HCT116 (cell line): ENCODE results near the gene FBXL7. TPM values are rescaled to one million over a fixed set of nuclear protein-coding genes. Genes with fewer than 3 reads are reported as not detected.

ENCODE experiments used
- ATAC-seq: fragments of 200-7000 bp; cut with Tn5 transposase; 2 replicates; pipeline ENCODE4 v1.9.1; 2020; ENCODE audit warnings: mild to moderate bottlenecking, moderate library complexity
- BruUV-seq: library from RNA; stranded (reverse); fragments of 400-500 nt; replicated peaks from 2 replicates; lab custom pipeline; 2021; lab: Mats Ljungman, UMichigan
- CTCF ChIA-PET: fragments of 300-600 bp; sonication (Branson Sonifier 250); formaldehyde crosslinking; loops from one replicate; lab custom pipeline; 2021; ENCODE audit warnings: antibody characterized with exemption; lab: Charles Lee
- POLR2A ChIA-PET: fragments of 300-600, 350-600 bp; sonication (Branson Sonifier 250); formaldehyde crosslinking; loops from one replicate; lab custom pipeline; 2021; ENCODE audit warnings: antibody characterized with exemption; lab: Charles Lee
- RAD21 ChIA-PET, 2 experiments: fragments of 300-600 bp; sonication (Branson Sonifier 250); formaldehyde crosslinking; loops; one replicate each; lab custom pipeline; 2023; ENCODE audit warnings: low total read pairs in 2 of 2; ENCODE audit not compliant: uncharacterized antibody in 2 of 2, unreplicated experiment in 2 of 2, low non-redundant PET in 1 of 2; lab: Charles Lee
- DNase-seq: peaks from one replicate; pipeline ENCODE4 v3.0.0-alpha.2; 2010; ENCODE audit warnings: low read depth, low spot score
- H2AFZ ChIP-seq: fragments of 200-600 bp; shearing (Covaris generic), sonication (generic); 2 replicates; pipeline ENCODE4 v1.6.1; 2017; ENCODE audit warnings: low read depth, mixed run types, mixed read lengths, antibody characterized with exemption, low read length; ENCODE audit not compliant: poor library complexity, severe bottlenecking
- H3K27ac ChIP-seq: 2 replicates; pipeline ENCODE4 v1.5.1; 2012; ENCODE audit warnings: low read depth, low read length
- H3K27me3 ChIP-seq: fragments of 200-600 bp; sonication (generic); 2 replicates; pipeline ENCODE4 v1.6.1; 2016; ENCODE audit warnings: mixed run types, low read length, mixed read lengths; ENCODE audit not compliant: insufficient read depth
- H3K36me3 ChIP-seq, 2 experiments: fragments of 200-500 bp in 1 of 2; fragments of 200-600 bp in 1 of 2; sonication (Bioruptor generic) in 1 of 2; sonication (generic) in 1 of 2; 2 replicates each; pipeline versions ENCODE4 v1.5.1 to v1.6.1; 2014 to 2016; ENCODE audit warnings: low read length in 2 of 2, inconsistent platforms in 1 of 2, mixed read lengths in 1 of 2, mixed run types in 1 of 2; ENCODE audit not compliant: insufficient read depth in 2 of 2, control insufficient read depth in 1 of 2
- H3K4me1 ChIP-seq, 2 experiments: fragments of 200-600 bp in 1 of 2; sonication (generic) in 1 of 2; 2 replicates each; pipeline versions ENCODE4 v1.5.1 to v1.6.1; 2012 to 2017; ENCODE audit warnings: low read length in 2 of 2, inconsistent platforms in 1 of 2, mild to moderate bottlenecking in 1 of 2, mixed read lengths in 1 of 2, mixed run types in 1 of 2, moderate library complexity in 1 of 2; ENCODE audit not compliant: insufficient read depth in 2 of 2, control insufficient read depth in 1 of 2
- H3K4me2 ChIP-seq: fragments of 200-600 bp; sonication (generic); 2 replicates; pipeline ENCODE4 v1.6.1; 2017; ENCODE audit warnings: mixed run types, low read length, mixed read lengths
- H3K4me3 ChIP-seq, 2 experiments: fragments of 200-600 bp in 1 of 2; sonication (generic) in 1 of 2; replicated peaks in 1 of 2; 2 replicates each; pipeline ENCODE4 v1.5.1; 2011 to 2016; ENCODE audit warnings: low read length in 2 of 2, control low read depth in 1 of 2, low read depth in 1 of 2, mild to moderate bottlenecking in 1 of 2, mixed read lengths in 1 of 2, mixed run types in 1 of 2
- H3K79me2 ChIP-seq: fragments of 200-600 bp; sonication (generic); 2 replicates; pipeline ENCODE4 v1.6.1; 2017; ENCODE audit warnings: mild to moderate bottlenecking, mixed run types, low read length, moderate library complexity, mixed read lengths; ENCODE audit not compliant: insufficient read depth
- H3K9ac ChIP-seq: fragments of 200-600 bp; sonication (generic); 2 replicates; pipeline ENCODE4 v1.6.1; 2016; ENCODE audit warnings: low read length, mixed read lengths
- H3K9me2 ChIP-seq: fragments of 200-600 bp; sonication (generic), shearing (Covaris generic); 2 replicates; pipeline ENCODE4 v1.6.1; 2017; ENCODE audit warnings: mixed run types, mild to moderate bottlenecking, moderate library complexity; ENCODE audit not compliant: insufficient read depth
- H3K9me3 ChIP-seq, 2 experiments: fragments of 200-500 bp in 1 of 2; fragments of 200-600 bp in 1 of 2; sonication (Bioruptor generic) in 1 of 2; sonication (generic) in 1 of 2; 2 replicates each; pipeline ENCODE4 v1.6.1; 2014 to 2017; ENCODE audit warnings: low read length in 2 of 2, mixed read lengths in 2 of 2, inconsistent platforms in 1 of 2, low read depth in 1 of 2, mild to moderate bottlenecking in 1 of 2, mixed run types in 1 of 2, moderate library complexity in 1 of 2; ENCODE audit not compliant: control insufficient read depth in 1 of 2, insufficient read depth in 1 of 2
- H4K20me1 ChIP-seq: fragments of 200-600 bp; sonication (generic), shearing (Covaris generic); 2 replicates; pipeline ENCODE4 v1.6.1; 2017; ENCODE audit warnings: mixed run types, mild to moderate bottlenecking, moderate library complexity; ENCODE audit not compliant: insufficient read depth
- ATF3 ChIP-seq: IDR thresholded peaks from 2 replicates; pipeline ENCODE4 v1.6.1; 2012
- CBX3 ChIP-seq: IDR thresholded peaks from 2 replicates; pipeline ENCODE4 v1.6.1; 2012; ENCODE audit warnings: low read depth
- EGR1 ChIP-seq: IDR thresholded peaks from 2 replicates; pipeline ENCODE4 v1.6.1; 2012; ENCODE audit warnings: low read depth
- ELF1 ChIP-seq: IDR thresholded peaks from 2 replicates; pipeline ENCODE4 v1.6.1; 2012; ENCODE audit warnings: low read depth, borderline replicate concordance
- EZH2 ChIP-seq: fragments of 200-600 bp; sonication (generic); IDR thresholded peaks from 2 replicates; pipeline ENCODE4 v1.6.1; 2017; ENCODE audit warnings: antibody characterized with exemption, mixed run types
- EZH2phosphoT487 ChIP-seq: fragments of 200-600 bp; IDR thresholded peaks from 2 replicates; pipeline ENCODE4 v1.6.1; 2018; ENCODE audit warnings: antibody characterized with exemption, borderline replicate concordance
- FOSL1 ChIP-seq: IDR thresholded peaks from 2 replicates; pipeline ENCODE4 v1.6.1; 2012; ENCODE audit warnings: low read depth
- MAX ChIP-seq: IDR thresholded peaks from 2 replicates; pipeline ENCODE4 v1.6.1; 2012
- POLR2A ChIP-seq: IDR thresholded peaks from 2 replicates; pipeline ENCODE4 v1.7.0; 2011; ENCODE audit warnings: borderline replicate concordance; ENCODE audit not compliant: insufficient read depth, insufficient read length; ENCODE audit errors: extremely low read depth
- POLR2AphosphoS5 ChIP-seq: IDR thresholded peaks from 2 replicates; pipeline ENCODE4 v1.6.1; 2011; ENCODE audit warnings: mild to moderate bottlenecking, low read depth, low read length, moderate library complexity
- RAD21 ChIP-seq: IDR thresholded peaks from 2 replicates; pipeline ENCODE4 v1.6.1; 2012; ENCODE audit warnings: low read depth, mild to moderate bottlenecking
- SP1 ChIP-seq: IDR thresholded peaks from 2 replicates; pipeline ENCODE4 v1.6.1; 2012; ENCODE audit warnings: low read depth
- SRF ChIP-seq: IDR thresholded peaks from 2 replicates; pipeline ENCODE4 v1.6.1; 2012; ENCODE audit warnings: low read depth
- YY1 ChIP-seq: IDR thresholded peaks from 2 replicates; pipeline ENCODE4 v1.6.1; 2011; ENCODE audit warnings: low read length, low read depth, moderate library complexity, mild to moderate bottlenecking; ENCODE audit not compliant: insufficient replicate concordance; ENCODE audit errors: extremely low read depth
- ZNF274 ChIP-seq: fragments of 200-500 bp; sonication (Bioruptor generic); IDR thresholded peaks from 2 replicates; pipeline ENCODE4 v1.6.1; 2014; ENCODE audit warnings: mild to moderate bottlenecking, low read depth, low read length, inconsistent platforms
- intact Hi-C: fragments of 100-400 bp; cut with micrococcal nuclease; formaldehyde crosslinking; loops from 2 replicates; pipeline ENCODE4 v1.10.0; 2022
- total RNA-seq: library from RNA; stranded (reverse); gene quantifications from one replicate; pipeline ENCODE4 v1.2.1, GENCODE V29; 2021; ENCODE audit not compliant: unreplicated experiment
- TF ChIP-seq, protein P1 (sequence below): IDR thresholded peaks from 2 replicates; pipeline ENCODE4 v1.6.1; 2011; ENCODE audit warnings: mild to moderate bottlenecking, low read length, moderate library complexity; ENCODE audit not compliant: insufficient replicate concordance; ENCODE audit errors: extremely low read depth

The FBXL7 gene
- total RNA-seq, 1 experiment from 2014 or later = 0.05 TPM

GRCh38 chr5:15506146-15506545, 6.2 kb downstream of the FBXL7 start:
- Histone ChIP-seq H3K4me3 (no peak overlapping the region), H3K4me2 (no peak overlapping the region), H4K20me1 (no peaks in the 10 kb centered on the region), H3K27ac (no peak overlapping the region), H3K79me2 (no peaks in the 10 kb centered on the region), H3K9me2 (no peaks in the 10 kb centered on the region), H2AFZ (no peak overlapping the region), H3K9me3 (peaks cover 0 to 5% of the 10 kb centered on the region in 2 experiments; a peak in 2 of 4 replicates), H3K36me3 (no peaks in the 10 kb centered on the region), H3K9ac (no peak overlapping the region), H3K4me1 (no peaks in the 10 kb centered on the region), H3K27me3 (no peaks in the 10 kb centered on the region)
- ChIA-PET RAD21 (no interaction called here), CTCF (no interaction called here), POLR2A (no interaction called here)
- ATAC-seq (no peak), DNase-seq (no peak)
- no TSS peak for BruUV-seq
- intact Hi-C loops = no loop called here
- TF ChIP-seq POLR2AphosphoS5 = no peak
- no peak for TF ChIP-seq SP1
- no peak for TF ChIP-seq YY1
- TF ChIP-seq MAX = no peak
- no peak for TF ChIP-seq SRF
- TF ChIP-seq CBX3 = no peak
- TF ChIP-seq, protein P1, sequence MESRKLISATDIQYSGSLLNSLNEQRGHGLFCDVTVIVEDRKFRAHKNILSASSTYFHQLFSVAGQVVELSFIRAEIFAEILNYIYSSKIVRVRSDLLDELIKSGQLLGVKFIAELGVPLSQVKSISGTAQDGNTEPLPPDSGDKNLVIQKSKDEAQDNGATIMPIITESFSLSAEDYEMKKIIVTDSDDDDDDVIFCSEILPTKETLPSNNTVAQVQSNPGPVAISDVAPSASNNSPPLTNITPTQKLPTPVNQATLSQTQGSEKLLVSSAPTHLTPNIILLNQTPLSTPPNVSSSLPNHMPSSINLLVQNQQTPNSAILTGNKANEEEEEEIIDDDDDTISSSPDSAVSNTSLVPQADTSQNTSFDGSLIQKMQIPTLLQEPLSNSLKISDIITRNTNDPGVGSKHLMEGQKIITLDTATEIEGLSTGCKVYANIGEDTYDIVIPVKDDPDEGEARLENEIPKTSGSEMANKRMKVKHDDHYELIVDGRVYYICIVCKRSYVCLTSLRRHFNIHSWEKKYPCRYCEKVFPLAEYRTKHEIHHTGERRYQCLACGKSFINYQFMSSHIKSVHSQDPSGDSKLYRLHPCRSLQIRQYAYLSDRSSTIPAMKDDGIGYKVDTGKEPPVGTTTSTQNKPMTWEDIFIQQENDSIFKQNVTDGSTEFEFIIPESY = no peak
- TF ChIP-seq POLR2A = no peak
- no peak for TF ChIP-seq FOSL1
- TF ChIP-seq ZNF274 = no peak
- no peak for TF ChIP-seq RAD21
- no peak for TF ChIP-seq ELF1
- TF ChIP-seq ATF3 = no peak
- TF ChIP-seq EGR1 = no peak
- TF ChIP-seq EZH2phosphoT487 = no peak
- TF ChIP-seq EZH2 = no peak
